ENCODE results near the gene SRRM3. TPM values are rescaled to one million over a fixed set of nuclear protein-coding genes. Genes with fewer than 3 reads are reported as not detected.
"Not testable (repeated sequence)": the region's sequence is repeated elsewhere in the genome, so short reads cannot be mapped to it uniquely, and the experiment has no call there.

SRRM3 gene
- total RNA-seq, 1 donor from 2014 or later: 2.9 TPM

GRCh38 chr7:76252021-76252420 lies 50.3 kb downstream of the SRRM3 start:
- ATAC-seq (no peak), DNase-seq (ENCODE audit: low spot score) (no peak)
- intact Hi-C loops (cut with DNase I): no loop called here

GRCh38 chr7:76254781-76255180 lies 53.1 kb downstream of the SRRM3 start:
- intact Hi-C loops (cut with DNase I): no loop called here
- no peak for ATAC-seq
- no peak for DNase-seq (ENCODE audit: low spot score)

GRCh38 chr7:76257973-76258372 lies 56.3 kb downstream of the SRRM3 start:
- no peak for ATAC-seq
- intact Hi-C loops (cut with DNase I): no loop called here
- no peak for DNase-seq (ENCODE audit: low spot score)

GRCh38 chr7:76259124-76260093 lies 57.7 kb downstream of the SRRM3 start:
- DNase-seq (ENCODE audit: low spot score) (no peak), ATAC-seq (no peak)
- intact Hi-C loops (cut with DNase I): loop anchor here (10.0 kb wide), 1 partner anchor 55 kb away; the partner anchor contains the start of gene SRRM3

DNA sequence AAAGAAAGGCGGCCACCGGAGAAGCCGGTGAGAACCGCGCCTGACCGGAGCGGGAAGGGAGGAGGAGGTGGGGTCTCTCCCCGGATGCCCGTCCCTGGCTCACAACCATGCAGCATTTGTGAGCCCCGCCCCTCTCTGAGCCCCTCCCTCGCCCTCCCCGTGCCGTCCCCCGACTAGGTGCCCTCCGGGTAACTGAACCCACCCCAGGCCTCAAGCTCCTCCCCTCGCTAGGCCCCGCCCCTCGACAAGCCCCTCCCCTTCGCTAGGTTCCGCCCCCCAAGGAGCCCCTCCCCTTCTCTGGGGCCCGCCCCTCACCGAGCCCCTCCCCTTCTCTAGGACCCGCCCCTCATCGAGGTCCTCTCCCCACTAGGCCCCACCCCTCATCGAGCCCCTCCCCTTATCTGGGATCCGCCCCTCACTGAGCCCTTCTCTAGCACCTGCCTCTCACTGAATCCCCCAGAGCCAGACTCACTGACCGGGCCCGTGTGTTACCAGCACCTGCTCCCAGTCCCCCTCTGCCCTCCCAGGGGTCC lies 58.5 kb downstream of the SRRM3 start:
- intact Hi-C loops (cut with DNase I): loop anchor here (10.0 kb wide), 1 partner anchor 55 kb away; the partner anchor contains the start of gene SRRM3
- no peak for DNase-seq (ENCODE audit: low spot score)
- ATAC-seq: peak; percentile 40

GRCh38 chr7:76261329-76261728 lies 59.6 kb downstream of the SRRM3 start:
- ATAC-seq: no peak
- intact Hi-C loops (cut with DNase I): loop anchor here (10.0 kb wide), 1 partner anchor 57 kb away; the partner anchor contains the start of gene SRRM3
- no peak for DNase-seq (ENCODE audit: low spot score)

DNA sequence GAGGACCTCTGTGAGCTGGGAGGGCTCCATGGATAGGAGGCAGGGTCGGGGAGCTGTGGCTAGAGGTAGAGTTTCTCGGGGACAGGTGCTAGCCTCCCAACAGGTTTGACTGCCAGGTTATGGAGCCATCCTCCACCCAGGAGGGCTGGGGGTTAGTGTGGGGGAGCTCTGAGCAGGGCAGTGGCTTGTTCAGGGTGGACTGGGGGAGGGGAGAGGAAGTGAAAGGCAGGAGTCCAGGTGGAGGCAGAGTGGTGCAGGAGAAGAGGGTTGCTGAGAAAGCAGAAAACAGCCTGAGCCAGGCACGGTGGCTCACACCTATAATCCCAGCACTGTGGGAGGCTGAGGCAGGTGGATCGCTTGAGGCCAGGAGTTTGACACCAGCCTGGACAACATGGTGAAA lies 60.2 kb downstream of the SRRM3 start:
- DNase-seq (ENCODE audit: low spot score) (no peak), ATAC-seq (peak; percentile 7)
- intact Hi-C loops (cut with DNase I): loop anchor here (10.0 kb wide), 1 partner anchor 57 kb away; the partner anchor contains the start of gene SRRM3

DNA sequence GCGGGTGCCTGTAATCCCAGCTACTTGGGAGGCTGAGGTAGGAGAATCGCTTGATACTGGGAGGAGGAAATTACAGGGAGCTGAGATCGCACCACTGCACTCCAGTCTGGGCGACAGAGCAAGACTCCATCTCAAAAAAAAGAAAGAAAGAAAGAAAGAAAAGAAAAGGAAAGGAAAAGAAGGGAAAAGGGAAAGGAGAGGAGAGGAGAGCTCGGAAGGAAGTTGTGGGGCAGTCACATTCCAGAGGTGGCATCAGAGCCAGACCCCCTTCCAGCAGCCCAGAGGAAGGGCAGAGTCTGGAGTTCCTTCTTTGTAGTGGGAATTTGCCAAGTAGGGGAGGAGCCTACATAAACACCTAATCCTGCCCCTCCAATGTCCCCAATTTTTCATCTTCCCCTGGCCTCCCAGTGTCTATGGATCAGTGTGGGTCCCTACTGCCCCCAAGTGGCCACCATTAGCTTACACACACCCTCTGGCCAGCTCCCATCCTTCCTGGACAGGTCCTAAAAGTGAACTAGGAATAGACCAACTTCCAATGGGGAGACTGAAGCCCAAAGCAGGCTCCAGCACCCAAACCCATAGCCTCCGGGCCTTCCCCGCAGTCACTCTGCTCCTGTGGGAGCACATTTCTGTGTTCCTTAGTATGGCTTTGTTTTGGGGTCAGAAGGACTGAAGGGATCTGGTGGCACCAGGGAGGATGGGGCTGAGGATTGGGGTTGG lies 61.1 kb downstream of the SRRM3 start:
- no peak for DNase-seq (ENCODE audit: low spot score)
- intact Hi-C loops (cut with DNase I): loop anchor here (10.0 kb wide), 1 partner anchor 58 kb away; the partner anchor contains the start of gene SRRM3
- peak; percentile 56 for ATAC-seq

DNA sequence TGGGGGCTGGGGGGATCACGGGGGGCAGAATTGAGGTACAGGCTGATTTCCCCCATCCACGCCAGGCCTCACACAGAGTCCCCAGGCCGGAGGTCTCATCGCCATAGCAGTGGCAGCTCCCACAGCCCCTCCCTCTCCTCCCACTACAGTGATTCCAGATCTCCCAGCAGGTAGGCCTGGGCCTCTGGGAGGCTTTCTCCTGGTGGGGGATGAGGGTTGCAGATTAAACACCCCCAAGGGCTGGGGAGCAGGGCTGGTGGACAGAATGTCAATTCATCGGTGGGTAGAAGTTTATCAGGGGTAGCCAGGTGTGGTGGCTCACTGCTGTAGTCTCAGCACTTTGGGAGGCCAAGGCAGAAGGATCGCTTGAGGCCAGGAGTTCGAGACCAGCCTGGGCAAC lies 63.6 kb downstream of the SRRM3 start:
- intact Hi-C loops (cut with DNase I): loop anchor here (10.0 kb wide), 1 partner anchor 60 kb away; the partner anchor contains the start of gene SRRM3
- DNase-seq (ENCODE audit: low spot score) (no peak), ATAC-seq (no peak)

DNA sequence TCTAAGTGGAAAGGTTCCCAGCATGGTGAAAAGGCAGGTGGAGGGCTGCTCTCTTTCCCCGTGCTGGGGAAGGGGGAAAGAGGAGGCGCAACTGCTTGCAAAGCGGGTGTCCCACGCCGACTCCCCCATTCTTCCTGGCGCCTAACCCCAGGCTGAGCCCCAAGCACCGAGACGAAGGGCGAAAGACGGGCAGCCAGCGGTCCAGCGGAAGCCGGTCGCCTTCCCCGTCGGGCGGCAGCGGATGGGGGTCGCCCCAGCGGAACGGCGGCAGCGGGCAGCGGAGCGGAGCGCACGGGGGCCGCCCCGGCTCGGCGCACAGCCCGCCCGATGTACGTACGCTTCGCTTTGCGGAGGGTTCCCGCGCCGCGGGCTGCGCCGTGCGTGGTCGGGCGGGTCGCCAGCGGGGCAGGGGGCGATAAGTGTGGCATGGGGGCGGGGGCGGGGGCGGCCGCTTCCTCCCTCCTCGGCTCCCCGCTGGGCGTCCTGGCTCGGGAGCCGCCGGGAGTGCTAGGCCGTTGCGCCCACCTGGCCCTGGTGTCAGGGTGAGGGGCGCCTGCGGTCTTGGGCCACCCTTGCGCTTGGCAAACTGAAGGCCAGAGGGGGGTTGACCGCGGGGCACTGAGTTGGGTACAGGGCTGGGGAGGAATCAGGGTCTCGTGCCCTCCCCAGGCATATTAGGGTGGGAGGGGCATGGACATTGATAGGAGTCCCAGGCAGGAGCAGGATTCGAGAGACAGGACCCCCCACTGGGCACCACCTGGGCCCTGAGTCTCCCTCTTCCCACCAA lies 65.6 kb downstream of the SRRM3 start:
- peak; percentile 6 for ATAC-seq
- no peak for DNase-seq (ENCODE audit: low spot score)
- intact Hi-C loops (cut with DNase I): loop anchor here (10.0 kb wide), 1 partner anchor 62 kb away; the partner anchor contains the start of gene SRRM3

DNA sequence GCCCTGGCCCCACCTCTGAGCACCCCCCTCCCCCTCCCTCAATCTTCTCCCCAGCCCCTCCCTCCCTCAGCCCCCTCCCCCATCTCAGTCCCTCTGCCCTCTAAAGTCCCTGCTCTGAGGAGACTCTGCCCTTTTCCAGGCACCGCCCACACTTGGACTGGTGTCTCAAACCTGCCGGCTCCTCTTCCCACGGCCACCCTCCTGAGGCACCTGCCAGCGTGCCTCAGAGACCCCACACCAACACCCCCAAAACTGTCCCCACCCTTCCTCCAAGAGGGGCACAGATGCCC lies 66.1 kb downstream of the SRRM3 start:
- DNase-seq (ENCODE audit: low spot score) (no peak), ATAC-seq (peak; percentile 18)
- intact Hi-C loops (cut with DNase I): loop anchor here (10.0 kb wide), 1 partner anchor 63 kb away; the partner anchor contains the start of gene SRRM3

GRCh38 chr7:76268376-76268775 lies 66.7 kb downstream of the SRRM3 start:
- intact Hi-C loops (cut with DNase I): loop anchor here (10.0 kb wide), 1 partner anchor 64 kb away; the partner anchor contains the start of gene SRRM3
- DNase-seq (ENCODE audit: low spot score) (no peak), ATAC-seq (peak; percentile 52)

- intact Hi-C loops (cut with DNase I): loop anchor here (10.0 kb wide), 1 partner anchor 65 kb away; the partner anchor contains the start of gene SRRM3
- DNase-seq (ENCODE audit: low spot score): no peak
- no peak for ATAC-seq
These were observed 68.2 kb downstream of the SRRM3 start for GRCh38 chr7:76269895-76270294.

DNA sequence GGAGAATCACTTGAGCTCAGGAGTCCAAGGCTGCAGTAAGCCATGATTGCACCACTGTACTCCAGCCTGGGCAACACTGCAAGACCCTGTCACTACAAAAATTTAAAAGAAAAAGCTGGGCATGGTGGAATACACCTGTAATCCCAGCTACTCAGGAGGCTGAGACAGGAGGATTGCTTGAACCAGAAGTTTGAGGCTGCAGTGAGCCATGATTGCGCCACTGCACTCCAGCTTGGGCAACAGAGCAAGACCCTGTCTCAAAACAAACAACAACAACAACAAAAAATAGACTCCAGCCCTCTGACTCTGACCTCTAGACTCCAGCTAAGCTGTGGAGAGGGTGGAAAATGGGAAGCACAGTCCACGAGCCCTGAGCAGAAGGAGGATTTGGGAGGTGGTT lies 69.7 kb downstream of the SRRM3 start:
- DNase-seq (ENCODE audit: low spot score); ATAC-seq; intact Hi-C loops (cut with DNase I): not testable (repeated sequence)

- no peak for DNase-seq (ENCODE audit: low spot score)
- intact Hi-C loops (cut with DNase I): no loop called here
- ATAC-seq: no peak
These were observed 70.4 kb downstream of the SRRM3 start for GRCh38 chr7:76272142-76272541.

DNA sequence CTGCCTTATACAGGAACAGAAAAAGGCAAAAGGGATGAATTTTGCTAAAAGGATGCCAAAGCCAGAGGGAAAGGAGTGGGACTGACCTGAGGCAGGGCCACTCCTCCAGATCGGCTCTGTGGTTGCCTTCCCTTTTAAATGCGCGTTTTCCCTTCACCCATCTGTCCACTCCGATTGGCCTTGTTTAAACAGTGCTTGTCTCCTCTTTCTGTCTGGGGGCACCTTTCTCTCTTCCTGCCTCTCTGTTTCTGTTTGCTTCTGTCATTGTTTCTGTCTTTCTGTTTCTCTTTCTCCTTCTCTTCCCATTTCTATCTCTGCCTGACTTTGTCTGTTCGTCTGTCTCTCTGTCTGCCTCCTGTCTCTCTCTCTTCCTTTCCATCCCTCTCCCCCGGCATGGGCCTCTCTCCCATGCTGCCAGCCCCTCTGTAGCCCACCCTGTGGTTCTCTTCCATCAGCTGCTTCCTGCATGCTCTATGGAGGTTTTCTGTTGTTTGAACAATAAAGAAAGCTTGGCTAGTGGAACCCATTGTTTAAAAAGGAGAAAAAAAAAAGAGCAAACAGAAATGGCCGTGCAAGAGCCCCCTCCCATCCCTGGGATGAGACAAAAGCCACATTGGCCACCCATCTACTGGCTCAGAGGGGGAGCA lies 71.3 kb downstream of the SRRM3 start:
- intact Hi-C loops (cut with DNase I): no loop called here
- ATAC-seq (no peak), DNase-seq (ENCODE audit: low spot score) (no peak)

DNA sequence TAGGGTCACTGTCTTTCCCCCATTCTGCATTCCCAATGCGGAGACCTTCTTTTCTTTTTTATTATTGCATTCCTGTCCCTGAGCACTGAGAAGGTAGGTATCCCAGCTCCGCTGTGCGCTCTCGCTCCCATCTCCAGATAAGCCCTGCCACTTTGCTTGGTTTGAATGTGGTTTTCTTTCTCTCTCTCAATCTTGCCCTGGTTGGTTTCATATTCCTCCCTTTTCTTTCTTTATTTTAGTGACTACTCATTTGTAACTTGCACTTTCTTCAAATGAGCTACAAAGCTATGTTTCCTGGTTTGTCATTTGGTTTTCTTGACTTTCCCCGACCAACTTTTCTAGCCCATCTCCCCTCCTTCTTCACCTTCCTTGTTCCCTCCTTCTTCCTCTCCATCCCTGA lies 71.8 kb downstream of the SRRM3 start:
- intact Hi-C loops (cut with DNase I): no loop called here
- ATAC-seq (no peak), DNase-seq (ENCODE audit: low spot score) (no peak)

GRCh38 chr7:76278540-76278939 lies 76.8 kb downstream of the SRRM3 start:
- intact Hi-C loops (cut with DNase I): no loop called here
- DNase-seq (ENCODE audit: low spot score) (no peak), ATAC-seq (no peak)
